ENCODE measurements around the gene PPTC7. TPM values are rescaled to one million over a fixed set of nuclear protein-coding genes. Genes with fewer than 3 reads are reported as not detected.

PPTC7 gene
- total RNA-seq, 1 experiment from 2014 or later, result 3.0 TPM

Other genes starting within 250 kb of the PPTC7 start
- gene ANAPC7, start 179.6 kb downstream of the PPTC7 start, total RNA-seq (2014; rRNA removed; shearing (Covaris generic)), result 40.0 and 45.3 TPM in 2 replicates
- 501 and 524 TPM in 2 replicates for gene ARPC3, start 133.0 kb downstream of the PPTC7 start, total RNA-seq (2014; rRNA removed; shearing (Covaris generic))
- gene GPN3, start 115.1 kb downstream of the PPTC7 start, total RNA-seq (2014; rRNA removed; shearing (Covaris generic)), result 31.2 and 51.1 TPM in 2 replicates
- gene FAM216A, start 114.5 kb downstream of the PPTC7 start, total RNA-seq (2014; rRNA removed; shearing (Covaris generic)), result 26.7 and 42.3 TPM in 2 replicates
- gene VPS29, start 81.2 kb downstream of the PPTC7 start, total RNA-seq (2014; rRNA removed; shearing (Covaris generic)), result 91.6 and 106 TPM in 2 replicates
- gene RAD9B, start 81.0 kb downstream of the PPTC7 start, total RNA-seq (2014; rRNA removed; shearing (Covaris generic)), result 0.39 and 0.60 TPM in 2 replicates
- 18.9 and 24.6 TPM in 2 replicates for gene TCTN1, start 30.8 kb upstream of the PPTC7 start, total RNA-seq (2014; rRNA removed; shearing (Covaris generic))
- 2.2 and 3.2 TPM in 2 replicates for gene HVCN1, start 105.8 kb upstream of the PPTC7 start, total RNA-seq (2014; rRNA removed; shearing (Covaris generic))
- gene PPP1CC, start 159.6 kb upstream of the PPTC7 start, total RNA-seq (2014; rRNA removed; shearing (Covaris generic)), result 138 and 148 TPM in 2 replicates